Hepatocyte (in vitro differentiated cells): ENCODE measurements around the gene HNRNPA3. TPM values are rescaled to one million over a fixed set of nuclear protein-coding genes. Genes with fewer than 3 reads are reported as not detected.

Experiments used
- DNase-seq: peaks from one replicate; pipeline ENCODE4 v3.0.0-alpha.2; 2016; ENCODE audit warnings: low spot score
- H2AFZ ChIP-seq: fragments of 200-600 bp; sonication (generic); 2 replicates; pipeline ENCODE4 v1.6.0; 2016; ENCODE audit warnings: antibody characterized with exemption, mild to moderate bottlenecking
- H3K27ac ChIP-seq: fragments of 200-600 bp; sonication (generic); 2 replicates; pipeline ENCODE4 v1.5.1; 2016; ENCODE audit warnings: mild to moderate bottlenecking
- H3K27me3 ChIP-seq: fragments of 200-600 bp; sonication (generic); 2 replicates; pipeline ENCODE4 v1.6.1; 2016
- H3K36me3 ChIP-seq: fragments of 200-600 bp; sonication (generic); replicated peaks from 2 replicates; pipeline ENCODE4 v1.5.1; 2016; ENCODE audit warnings: low read depth; ENCODE audit not compliant: insufficient read depth
- H3K4me1 ChIP-seq: fragments of 200-600 bp; sonication (generic); 2 replicates; pipeline ENCODE4 v1.5.1; 2016; ENCODE audit warnings: mild to moderate bottlenecking, moderate library complexity; ENCODE audit not compliant: insufficient read depth
- H3K4me2 ChIP-seq: fragments of 200-600 bp; sonication (generic); 2 replicates; pipeline ENCODE4 v1.6.0; 2016
- H3K4me3 ChIP-seq: fragments of 200-600 bp; sonication (generic); 2 replicates; pipeline ENCODE4 v1.5.1; 2016; ENCODE audit warnings: mild to moderate bottlenecking
- H3K79me2 ChIP-seq: fragments of 200-600 bp; sonication (generic); 2 replicates; pipeline ENCODE4 v1.6.0; 2017; ENCODE audit warnings: mild to moderate bottlenecking
- H3K9me2 ChIP-seq: fragments of 200-600 bp; sonication (generic); replicated peaks from 2 replicates; pipeline ENCODE4 v1.6.0; 2017; ENCODE audit warnings: mild to moderate bottlenecking; ENCODE audit not compliant: insufficient read depth
- H3K9me3 ChIP-seq: fragments of 200-600 bp; sonication (generic); 2 replicates; pipeline ENCODE4 v1.5.1; 2016; ENCODE audit warnings: low read depth, mild to moderate bottlenecking
- H4K20me1 ChIP-seq: fragments of 200-600 bp; sonication (generic); 2 replicates; pipeline ENCODE4 v1.6.0; 2016; ENCODE audit warnings: mild to moderate bottlenecking; ENCODE audit not compliant: insufficient read depth, poor library complexity, severe bottlenecking
- EZH2 ChIP-seq: fragments of 200-600 bp; sonication (generic); IDR thresholded peaks from 2 replicates; pipeline ENCODE4 v1.6.1; 2016; ENCODE audit warnings: antibody characterized with exemption, mild to moderate bottlenecking, borderline replicate concordance
- EZH2phosphoT487 ChIP-seq: fragments of 200-600 bp; sonication (generic); IDR thresholded peaks from one replicate; pipeline ENCODE4 v1.6.1; 2018; ENCODE audit warnings: antibody characterized with exemption, mild to moderate bottlenecking, low read depth, moderate library complexity; ENCODE audit not compliant: unreplicated experiment, severe bottlenecking
- WGBS: methylation state at CpG from one replicate; pipeline ENCODE4 v1.1.6; 2016; ENCODE audit warnings: low lambda C conversion rate; ENCODE audit errors: missing lambda C conversion rate; 5-methylcytosine and 5-hydroxymethylcytosine counted together
- polyA plus RNA-seq: library from polyadenylated mRNA; unstranded; fragments of >200 nt; fragmentation: Nextera tagmentation; extraction: Ambion mirVana; gene quantifications from 2 replicates; pipeline ENCODE4 v1.2.1, GENCODE V29; 2016
- total RNA-seq: library from RNA; depleted of rRNA; stranded (reverse); fragments of >200 nt; gene quantifications from 2 replicates; pipeline ENCODE4 v1.2.3, GENCODE V29; 2014
- TF ChIP-seq, protein P1 (sequence below): fragments of 200-600 bp; sonication (generic); IDR thresholded peaks from 2 replicates; pipeline ENCODE4 v1.5.1; 2016; ENCODE audit warnings: antibody characterized with exemption, mild to moderate bottlenecking; ENCODE audit not compliant: poor library complexity

The HNRNPA3 gene
- total and polyA plus RNA-seq, 2 experiments from 2014 or later: 56.1 to 59.5 TPM

- Histone ChIP-seq H3K27me3 (no peaks in the 10 kb centered on the region), H3K79me2 (peaks cover 96% of the 10 kb centered on the region), H2AFZ (no peak overlapping the region), H4K20me1 (peaks cover 87% of the 10 kb centered on the region), H3K27ac (peak overlapping the region; percentile 92), H3K36me3 (no peaks in the 10 kb centered on the region), H3K4me3 (no peak overlapping the region), H3K9me3 (no peaks in the 10 kb centered on the region), H3K4me2 (peak overlapping the region; percentile 70), H3K9me2 (no peaks in the 10 kb centered on the region), H3K4me1 (peaks cover 62% of the 10 kb centered on the region)
- DNase-seq: peak; percentile 38
- WGBS: 61% methylated on average over 5 of the region's 5 CpGs
- TF ChIP-seq, protein P1, sequence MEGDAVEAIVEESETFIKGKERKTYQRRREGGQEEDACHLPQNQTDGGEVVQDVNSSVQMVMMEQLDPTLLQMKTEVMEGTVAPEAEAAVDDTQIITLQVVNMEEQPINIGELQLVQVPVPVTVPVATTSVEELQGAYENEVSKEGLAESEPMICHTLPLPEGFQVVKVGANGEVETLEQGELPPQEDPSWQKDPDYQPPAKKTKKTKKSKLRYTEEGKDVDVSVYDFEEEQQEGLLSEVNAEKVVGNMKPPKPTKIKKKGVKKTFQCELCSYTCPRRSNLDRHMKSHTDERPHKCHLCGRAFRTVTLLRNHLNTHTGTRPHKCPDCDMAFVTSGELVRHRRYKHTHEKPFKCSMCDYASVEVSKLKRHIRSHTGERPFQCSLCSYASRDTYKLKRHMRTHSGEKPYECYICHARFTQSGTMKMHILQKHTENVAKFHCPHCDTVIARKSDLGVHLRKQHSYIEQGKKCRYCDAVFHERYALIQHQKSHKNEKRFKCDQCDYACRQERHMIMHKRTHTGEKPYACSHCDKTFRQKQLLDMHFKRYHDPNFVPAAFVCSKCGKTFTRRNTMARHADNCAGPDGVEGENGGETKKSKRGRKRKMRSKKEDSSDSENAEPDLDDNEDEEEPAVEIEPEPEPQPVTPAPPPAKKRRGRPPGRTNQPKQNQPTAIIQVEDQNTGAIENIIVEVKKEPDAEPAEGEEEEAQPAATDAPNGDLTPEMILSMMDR: no peak
- TF ChIP-seq EZH2 (no peak), EZH2phosphoT487 (no peak)
Measured at GRCh38 chr2:177239932-177240630, 27.5 kb downstream of the HNRNPA3 start.

DNA sequence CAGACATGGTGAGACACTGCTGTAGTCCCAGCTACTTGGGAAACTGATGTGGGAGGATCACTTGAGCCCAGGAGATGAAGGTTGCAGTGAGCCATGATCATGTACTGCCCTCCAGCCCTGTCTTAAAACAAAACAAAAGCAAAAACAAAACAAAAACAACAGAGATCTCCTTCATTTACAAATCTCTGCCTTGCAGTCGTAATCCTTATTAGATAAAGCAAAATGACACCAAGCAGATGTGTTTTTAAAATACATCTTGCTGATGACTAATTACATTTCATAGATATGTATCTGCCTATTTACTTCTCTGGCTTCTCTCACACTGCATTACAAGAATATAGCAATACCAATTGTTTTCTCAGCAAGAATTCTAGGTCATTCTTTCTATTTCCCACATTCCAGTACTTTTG is 29.1 kb downstream of the HNRNPA3 start:
- H3K36me3 ChIP-seq: no peaks in the 10 kb centered on the region
- H3K4me1 ChIP-seq: peaks cover 75% of the 10 kb centered on the region
- peaks cover 88% of the 10 kb centered on the region for H4K20me1 ChIP-seq
- no peaks in the 10 kb centered on the region for H3K27me3 ChIP-seq
- no peak overlapping the region for H2AFZ ChIP-seq
- H3K27ac ChIP-seq: peak overlapping the region; percentile 92
- WGBS: 71% methylated on average over 1 of the region's 1 CpG
- H3K4me3 ChIP-seq: peak overlapping the region; percentile 9
- no peaks in the 10 kb centered on the region for H3K9me3 ChIP-seq
- H3K4me2 ChIP-seq: peak overlapping the region; percentile 70
- DNase-seq: no peak
- H3K79me2 ChIP-seq: peaks cover 96% of the 10 kb centered on the region
- TF ChIP-seq, protein P1: no peak
- TF ChIP-seq EZH2phosphoT487 (no peak), EZH2 (no peak)
- no peaks in the 10 kb centered on the region for H3K9me2 ChIP-seq

DNA sequence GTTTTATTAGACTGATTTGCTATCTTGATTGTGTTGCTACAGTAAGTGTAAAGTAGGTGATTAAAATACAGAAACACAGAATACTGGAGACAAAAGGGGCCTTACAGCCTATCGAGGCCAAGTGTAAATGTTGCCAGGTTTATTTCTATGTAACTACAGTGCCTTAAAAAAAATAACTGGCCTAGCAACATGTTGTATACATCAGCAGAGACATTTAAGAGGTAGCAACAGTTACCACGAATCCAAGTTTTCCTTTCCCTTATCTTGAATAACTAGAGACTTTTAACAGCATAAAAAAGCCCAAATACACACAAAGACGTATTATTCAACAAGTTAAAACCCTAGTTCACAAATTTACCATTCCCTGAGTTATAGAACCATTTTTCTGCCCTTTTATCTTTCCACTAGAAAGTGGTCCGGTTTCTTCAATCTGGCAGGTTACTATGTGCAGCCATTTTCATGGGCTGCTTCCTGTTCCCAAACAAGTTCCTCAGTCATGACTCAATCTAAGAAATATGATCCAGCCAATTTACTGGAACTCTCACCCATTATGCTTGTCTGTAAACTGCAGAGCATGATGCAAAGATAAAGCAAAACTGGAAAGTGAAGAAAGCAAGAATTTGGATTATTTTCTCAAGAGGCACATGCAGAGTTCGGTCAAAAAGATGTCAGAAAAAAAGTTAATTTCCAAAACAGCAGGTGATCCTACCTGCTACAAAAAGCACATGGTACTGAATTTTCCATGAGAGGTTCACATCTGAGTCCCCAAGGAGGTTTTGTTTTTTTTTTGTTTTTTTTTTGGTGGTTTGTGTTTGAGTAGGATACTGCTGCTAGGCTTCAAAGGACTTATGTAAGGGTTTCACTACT is 29.8 kb downstream of the HNRNPA3 start:
- Histone ChIP-seq H3K4me1 (peaks cover 74% of the 10 kb centered on the region), H3K27me3 (no peaks in the 10 kb centered on the region), H3K36me3 (no peaks in the 10 kb centered on the region), H4K20me1 (peaks cover 88% of the 10 kb centered on the region), H3K9me3 (no peaks in the 10 kb centered on the region), H3K27ac (peak overlapping the region; percentile 92), H2AFZ (no peak overlapping the region), H3K79me2 (peaks cover 96% of the 10 kb centered on the region), H3K4me3 (peak overlapping the region; percentile 9), H3K9me2 (no peaks in the 10 kb centered on the region), H3K4me2 (peak overlapping the region; percentile 70)
- TF ChIP-seq EZH2phosphoT487 (no peak), EZH2 (no peak)
- TF ChIP-seq, protein P1: no peak
- WGBS: 20% methylated on average over 5 of the region's 5 CpGs
- DNase-seq: peak; percentile 77
